Activated T-cell treated with anti-CD3 and anti-CD28 coated beads, Interleukin-2, amount 50 U/mL, for 1 hour (primary cell): ENCODE measurements around the gene STN1.
A peak's percentile ranks its signal among the peaks of the same experiment; 100 is the strongest.

Experiments
- DNase-seq: peaks from one replicate; pipeline ENCODE4 v3.0.0-alpha.2; 2020

The STN1 gene

GRCh38 chr10:103892181-103892580, 25.8 kb downstream of the STN1 start:
- no peak for DNase-seq

DNA sequence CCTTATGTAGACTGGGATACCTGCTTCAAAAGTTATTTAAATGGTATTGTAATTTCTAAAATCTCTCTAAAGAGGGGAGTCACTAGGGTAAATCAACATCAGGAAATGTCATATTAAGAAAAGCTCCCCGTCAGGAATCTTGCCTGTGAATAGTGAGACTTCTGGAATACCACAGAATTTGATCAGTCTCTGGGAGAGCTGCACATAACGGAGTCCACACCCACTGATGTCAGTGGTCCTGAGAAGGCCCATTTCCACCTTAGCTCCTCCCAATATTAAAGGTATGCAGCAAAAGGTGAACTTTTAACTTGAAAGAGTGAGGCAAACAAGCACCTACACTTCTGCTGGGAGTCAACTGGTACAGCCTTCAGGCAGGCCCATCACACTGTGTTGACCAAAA, 27.3 kb downstream of the STN1 start:
- DNase-seq = no peak

DNA sequence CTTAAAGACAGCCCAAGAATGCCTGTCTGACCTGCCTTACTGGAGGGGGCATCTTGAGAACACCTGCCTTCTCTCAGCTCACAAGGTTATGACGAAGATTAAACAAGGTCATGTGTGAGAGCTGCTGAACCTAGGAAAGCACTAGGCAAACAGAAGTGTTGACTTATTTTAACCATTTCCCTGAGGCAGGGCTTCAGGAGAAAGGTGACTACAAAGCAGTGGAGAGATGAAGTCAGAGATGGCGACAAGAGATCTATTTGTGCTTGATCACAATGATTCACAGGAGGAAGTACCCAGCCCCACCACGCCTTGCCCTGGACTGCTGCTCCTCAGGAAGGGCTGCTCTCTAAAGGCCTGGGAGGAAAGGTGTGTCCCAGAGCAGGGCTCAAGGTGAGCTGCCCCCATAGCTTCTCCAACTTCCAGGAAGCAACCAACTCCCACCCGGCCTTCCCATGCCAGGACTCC, 27.8 kb downstream of the STN1 start:
- DNase-seq = no peak

DNA sequence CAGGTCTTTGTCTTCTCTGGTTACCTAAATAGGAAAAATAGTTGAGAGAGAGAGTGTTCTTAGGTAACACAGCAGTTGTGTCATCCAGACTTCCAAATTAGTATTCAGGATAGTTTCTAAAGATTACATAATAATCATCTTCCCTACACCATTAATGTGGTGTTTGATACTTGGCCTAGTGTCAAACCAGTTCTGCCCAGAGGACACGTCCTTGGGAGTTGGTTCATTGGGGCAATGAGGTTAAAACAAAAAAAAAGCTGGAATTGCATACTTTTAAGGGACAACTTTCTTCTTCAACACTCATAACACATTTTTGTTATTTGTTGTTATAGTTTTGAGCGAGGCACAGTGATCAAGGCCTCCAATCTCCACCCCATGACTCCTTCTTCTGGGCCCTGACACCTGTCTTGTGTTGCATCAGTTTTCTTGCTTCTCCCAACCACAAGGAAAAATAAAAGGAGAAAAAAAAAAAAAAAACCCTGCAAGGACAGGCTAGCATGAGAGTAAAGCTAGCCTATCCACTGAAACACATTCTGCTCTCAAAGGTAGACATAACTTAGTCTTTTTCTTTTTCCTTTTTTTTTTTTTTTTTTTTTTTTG, 28.8 kb downstream of the STN1 start:
- no peak for DNase-seq

DNA sequence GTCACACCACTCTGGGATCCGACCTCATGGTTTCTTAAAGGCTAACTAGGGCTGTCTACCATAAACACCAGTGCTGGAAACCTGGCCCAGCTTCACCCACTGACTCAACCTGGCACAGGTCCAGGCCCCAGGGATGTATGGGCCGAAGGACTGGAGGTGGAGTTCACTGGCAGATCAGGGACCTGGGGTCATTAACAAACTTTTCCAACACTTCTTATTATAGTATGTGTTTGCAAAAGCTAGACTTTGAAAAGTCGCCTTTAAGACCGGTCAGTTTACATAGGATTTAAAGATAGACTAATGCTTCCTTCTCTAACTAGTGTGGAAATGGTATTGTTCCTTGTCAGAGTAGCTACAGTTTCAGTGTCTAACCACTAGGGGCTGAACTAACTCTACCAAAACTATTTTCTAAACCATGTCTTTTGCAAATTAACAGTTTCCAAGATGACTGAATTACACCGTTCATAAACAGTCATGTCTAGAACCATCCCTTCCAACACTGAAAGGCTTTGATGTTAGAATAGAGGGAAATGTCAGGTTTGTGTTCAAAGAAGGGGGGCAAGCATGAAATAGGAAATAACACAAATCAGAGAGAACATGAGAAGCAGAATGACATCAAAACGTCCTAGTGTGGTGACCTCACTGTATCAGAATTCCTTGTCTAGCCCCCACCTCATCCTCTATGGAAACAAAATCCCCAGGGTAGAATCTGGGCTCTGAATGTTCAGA, 29.7 kb downstream of the STN1 start:
- DNase-seq = no peak

DNA sequence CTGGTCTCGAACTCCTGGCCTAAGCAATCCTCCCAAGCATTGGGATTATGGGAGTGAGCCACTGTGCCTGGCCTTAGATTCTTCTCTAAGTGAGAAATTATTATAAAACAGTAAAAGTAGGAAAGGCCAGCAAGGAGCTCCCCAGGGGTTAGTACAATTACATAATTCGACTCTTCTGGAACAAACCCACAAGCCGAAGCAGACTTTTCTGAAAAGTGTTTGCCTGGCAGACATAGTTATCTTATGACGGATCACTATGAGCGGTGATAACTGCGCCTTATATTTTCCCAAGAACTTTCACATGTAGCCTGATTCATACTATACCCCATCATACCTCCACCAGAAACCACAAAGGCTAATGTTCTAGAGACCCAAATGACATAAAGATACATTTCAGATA, 32.4 kb downstream of the STN1 start:
- DNase-seq = no peak

GRCh38 chr10:103884681-103885139, 33.3 kb downstream of the STN1 start:
- DNase-seq = no peak

GRCh38 chr10:103882285-103883007, 35.5 kb downstream of the STN1 start:
- DNase-seq = no peak

DNA sequence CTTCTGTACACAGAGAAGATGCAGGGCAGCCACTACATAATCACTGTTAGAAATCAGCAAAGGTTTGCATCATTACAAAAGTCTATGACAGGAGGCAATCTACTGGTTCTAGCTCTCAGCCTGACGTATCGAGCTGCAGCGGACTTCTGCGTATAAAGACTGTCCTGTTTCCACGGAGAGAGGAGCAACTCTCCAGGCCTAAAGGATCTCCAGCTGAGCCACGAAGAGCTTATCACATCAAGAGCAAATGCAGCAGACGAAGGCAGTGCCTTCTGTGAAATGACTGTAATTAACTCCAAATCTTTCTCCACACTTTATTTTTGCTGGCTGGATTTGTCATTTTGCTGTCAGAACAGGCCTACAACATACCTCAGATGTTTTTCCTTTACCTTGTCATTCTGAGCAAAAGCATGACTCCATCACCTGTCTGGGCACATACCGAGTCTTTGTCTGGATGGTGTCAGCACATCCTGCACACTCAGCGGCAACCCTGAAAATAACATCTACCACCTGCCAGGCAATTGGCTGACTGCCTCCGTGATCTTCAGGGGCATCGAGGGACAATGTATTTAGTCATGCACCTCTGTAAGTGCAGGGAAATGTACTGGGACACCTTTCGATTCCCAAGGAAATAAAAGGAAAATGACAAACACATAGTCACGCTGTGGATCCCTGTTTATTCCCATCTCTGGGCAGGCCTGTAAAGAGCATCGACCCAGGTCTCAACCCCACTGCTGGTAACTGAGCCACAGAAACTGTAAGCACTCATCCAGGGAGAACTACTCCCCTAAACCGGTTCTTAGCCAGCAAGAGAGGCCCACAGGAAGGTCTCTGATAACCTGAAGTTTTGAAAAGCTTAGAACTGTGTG, 36.3 kb downstream of the STN1 start:
- no peak for DNase-seq

- DNase-seq = no peak
Observed at GRCh38 chr10:103879831-103880230, 38.2 kb downstream of the STN1 start.

- no peak for DNase-seq
Observed at GRCh38 chr10:103879409-103879808, 38.6 kb downstream of the STN1 start.

DNA sequence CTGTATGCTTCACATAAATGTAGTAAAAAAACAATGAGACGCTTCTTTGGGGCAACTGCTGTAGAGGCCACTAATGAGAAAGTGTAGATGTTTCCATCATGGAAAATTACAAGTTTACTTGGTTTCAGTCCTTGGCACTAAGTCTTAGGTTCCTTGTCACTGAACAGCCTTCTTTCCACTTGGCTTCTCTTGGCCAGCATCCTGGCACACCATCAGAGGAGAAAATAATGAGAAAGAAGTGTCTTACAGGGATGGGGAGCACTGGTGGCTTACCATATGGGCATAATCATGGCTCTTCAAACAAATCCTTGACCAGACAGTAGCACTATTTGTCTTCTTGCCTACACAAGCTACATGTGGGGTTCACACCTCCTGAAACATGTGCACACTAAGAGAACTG, 40.1 kb downstream of the STN1 start:
- DNase-seq = no peak

GRCh38 chr10:103876155-103876554, 41.8 kb downstream of the STN1 start:
- no peak for DNase-seq

DNA sequence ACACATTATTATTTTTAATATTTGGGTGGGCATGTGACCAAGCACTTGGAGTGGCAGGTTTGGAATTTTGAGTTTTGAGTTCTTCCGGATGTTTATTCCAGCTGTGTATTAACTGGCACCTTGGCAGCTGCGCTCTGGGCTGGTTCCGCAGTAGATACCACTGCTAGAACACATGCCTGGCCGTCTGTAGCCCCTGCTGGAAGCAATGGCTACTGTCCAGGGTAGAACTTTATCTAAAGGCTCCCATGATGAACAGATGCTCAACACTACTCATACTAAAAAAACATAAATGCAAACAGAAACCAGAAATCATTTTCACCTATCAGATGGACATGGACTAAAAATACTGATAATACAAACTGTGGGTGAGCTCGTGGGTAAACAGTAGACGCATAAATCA, 43.3 kb downstream of the STN1 start:
- DNase-seq = no peak

DNA sequence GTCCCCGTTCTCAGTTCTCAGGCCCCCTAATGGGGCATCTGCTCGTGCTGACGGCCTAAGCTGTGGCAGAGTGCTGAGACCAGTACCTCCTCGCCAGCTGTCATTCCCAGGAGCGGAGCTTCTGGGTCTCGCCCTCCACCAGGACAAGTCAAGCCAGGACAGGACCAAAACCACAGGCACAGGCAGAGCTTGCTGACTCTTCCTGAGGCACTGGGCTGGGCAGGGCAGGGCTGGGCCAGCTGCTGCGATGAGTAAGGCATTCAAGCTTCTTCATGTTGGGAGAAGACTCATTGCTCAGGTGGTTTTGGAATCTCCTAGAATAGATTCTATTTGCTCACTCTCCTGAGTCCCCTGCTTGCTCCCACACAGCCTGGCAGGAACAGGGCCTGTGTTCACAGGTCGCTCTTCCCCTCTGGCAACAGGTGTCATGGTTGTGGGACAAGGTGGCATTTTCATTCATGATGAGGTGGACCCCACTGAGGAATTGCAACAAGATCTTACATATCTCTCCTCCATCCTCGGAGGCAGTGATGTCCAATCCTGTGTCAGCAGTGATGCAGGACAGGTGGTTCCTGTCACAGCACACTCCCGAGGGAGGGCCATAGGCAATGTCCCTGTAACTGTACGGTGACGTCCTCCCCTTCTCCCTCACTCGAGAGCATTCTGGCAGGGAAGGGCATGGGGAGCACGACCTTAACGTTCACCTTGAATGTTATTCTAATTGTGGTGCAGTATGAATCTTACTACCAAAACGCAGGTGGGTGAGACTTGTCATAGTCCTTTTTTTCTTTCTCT, 45.6 kb downstream of the STN1 start:
- no peak for DNase-seq

DNA sequence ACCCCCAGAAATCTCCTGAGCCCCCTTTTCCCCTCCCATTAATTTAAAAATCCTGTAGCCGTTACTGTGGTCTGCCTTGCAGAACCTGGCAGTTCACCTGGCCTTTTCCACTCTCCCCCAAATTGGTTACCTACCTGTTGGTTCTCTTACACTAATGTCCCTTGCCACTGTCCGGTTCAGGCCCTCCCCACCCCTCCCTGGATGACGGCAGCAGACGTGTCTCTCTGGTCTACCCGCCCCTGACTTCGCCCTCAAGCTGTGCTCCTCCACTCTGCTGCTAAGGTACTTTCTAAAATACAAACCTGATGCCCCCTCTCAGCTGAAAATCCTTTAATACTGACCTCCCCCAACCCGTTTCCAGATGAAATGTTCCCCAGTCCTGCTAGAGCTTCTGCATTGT, 47.0 kb downstream of the STN1 start:
- DNase-seq = no peak

- DNase-seq = no peak
Observed at GRCh38 chr10:103870516-103870915, 47.5 kb downstream of the STN1 start.

DNA sequence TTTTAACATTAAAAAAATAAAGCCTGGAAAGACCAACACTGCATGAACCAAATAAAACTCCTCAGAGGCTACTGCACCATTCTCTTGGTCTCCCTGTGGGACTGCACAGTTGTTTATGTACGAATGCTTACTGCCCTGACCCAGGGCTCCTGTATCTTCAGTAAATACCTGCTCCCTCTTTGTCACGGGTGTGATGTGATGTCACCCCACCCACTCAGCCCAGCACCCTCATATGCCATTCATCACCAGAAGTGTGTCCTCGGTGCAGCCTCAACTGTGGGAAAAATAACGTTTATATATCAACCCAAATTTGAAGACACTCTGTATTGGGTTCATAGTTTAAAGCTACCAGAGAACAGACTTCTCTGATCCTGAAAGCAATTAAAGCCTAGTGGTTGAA, 48.6 kb downstream of the STN1 start:
- no peak for DNase-seq

GRCh38 chr10:103868200-103868599, 49.8 kb downstream of the STN1 start:
- DNase-seq = no peak

DNA sequence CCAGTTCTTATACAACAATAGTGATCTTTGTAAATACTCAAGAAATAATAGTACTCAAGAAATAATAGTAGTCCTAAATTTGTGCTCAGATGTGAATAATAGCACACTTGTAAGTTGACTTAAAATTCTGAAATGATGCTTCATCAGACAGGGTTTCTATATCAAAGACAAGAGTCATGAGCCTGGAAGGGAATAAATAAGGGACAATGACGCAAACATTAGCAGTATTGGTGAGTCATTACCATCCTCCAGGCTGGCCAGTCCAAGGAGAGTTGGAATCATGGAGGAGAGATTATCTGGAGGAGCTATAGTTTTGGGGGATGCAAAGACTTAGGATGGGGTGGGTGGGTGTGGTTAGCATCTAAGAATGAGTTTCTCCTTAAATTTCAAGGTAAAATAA, 56.5 kb downstream of the STN1 start:
- DNase-seq = no peak

DNA sequence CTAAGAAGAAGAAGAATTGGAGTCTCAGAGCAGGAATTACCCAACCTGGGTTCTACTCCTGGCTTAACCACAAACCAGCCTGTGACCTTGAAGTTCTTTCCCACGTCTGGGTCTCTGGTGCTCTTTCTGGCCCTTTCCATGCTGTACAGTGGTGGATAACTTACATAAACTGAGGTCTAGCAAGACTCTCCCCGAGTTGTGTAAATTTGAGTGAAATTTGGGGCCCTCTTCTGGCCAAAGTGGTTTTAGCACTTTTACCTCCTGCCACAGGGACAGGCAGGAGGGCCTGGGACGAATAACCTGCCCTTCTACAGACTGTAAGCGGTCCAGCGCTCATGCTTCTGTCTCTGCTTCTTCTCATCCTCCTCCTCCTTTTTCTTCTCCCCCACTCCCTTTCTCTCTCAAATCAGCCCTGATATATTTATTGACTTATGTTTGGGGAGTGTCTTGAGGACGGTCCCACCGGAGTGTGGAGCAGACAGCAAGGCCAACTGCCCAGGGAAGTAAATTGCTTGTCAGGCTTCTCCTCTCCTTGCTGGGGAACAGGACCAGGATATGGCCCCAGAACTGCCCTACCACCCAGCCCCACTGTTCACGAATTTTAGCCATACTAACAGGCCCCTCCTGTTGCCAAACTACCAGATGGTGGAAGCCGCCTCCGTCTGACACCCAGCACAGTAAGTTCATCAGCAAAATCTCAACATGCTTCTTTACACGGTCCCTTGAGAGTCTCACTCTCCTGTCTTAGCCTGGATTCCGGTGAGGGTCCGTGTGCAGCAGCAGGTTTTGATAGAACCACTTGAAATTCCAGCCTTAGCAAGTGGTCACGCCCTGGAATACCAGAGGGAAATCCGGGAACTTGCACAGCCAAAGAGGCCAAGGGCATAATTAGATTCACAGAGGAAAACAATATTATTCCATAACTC, 58.6 kb downstream of the STN1 start:
- DNase-seq = peak; percentile 44
